Renal cortex interstitium (tissue), 11 donors: ENCODE results near the gene IGFBP4. TPM values are rescaled to one million over a fixed set of nuclear protein-coding genes. Genes with fewer than 3 reads are reported as not detected.

Source experiments
- DNase-seq, 11 donors: peaks; one replicate each; pipeline ENCODE4 v3.0.0-alpha.2; 2013; ENCODE audit warnings: low read depth in 9 of 11, low spot score in 4 of 11; ENCODE audit errors: extremely low read depth in 1 of 11
- polyA plus RNA-seq, 3 donors: library from polyadenylated mRNA; unstranded; fragments of 120-200 nt; gene quantifications; one replicate each; pipeline ENCODE4 v1.2.1, GENCODE V29; 2013; ENCODE audit not compliant: insufficient read length in 3 of 3

IGFBP4 gene
- polyA plus RNA-seq, 3 donors = 336 to 355 (median 341) TPM

- no peak for DNase-seq
Observed at GRCh38 chr17:40498281-40499084, 55.2 kb downstream of the IGFBP4 start.

DNA sequence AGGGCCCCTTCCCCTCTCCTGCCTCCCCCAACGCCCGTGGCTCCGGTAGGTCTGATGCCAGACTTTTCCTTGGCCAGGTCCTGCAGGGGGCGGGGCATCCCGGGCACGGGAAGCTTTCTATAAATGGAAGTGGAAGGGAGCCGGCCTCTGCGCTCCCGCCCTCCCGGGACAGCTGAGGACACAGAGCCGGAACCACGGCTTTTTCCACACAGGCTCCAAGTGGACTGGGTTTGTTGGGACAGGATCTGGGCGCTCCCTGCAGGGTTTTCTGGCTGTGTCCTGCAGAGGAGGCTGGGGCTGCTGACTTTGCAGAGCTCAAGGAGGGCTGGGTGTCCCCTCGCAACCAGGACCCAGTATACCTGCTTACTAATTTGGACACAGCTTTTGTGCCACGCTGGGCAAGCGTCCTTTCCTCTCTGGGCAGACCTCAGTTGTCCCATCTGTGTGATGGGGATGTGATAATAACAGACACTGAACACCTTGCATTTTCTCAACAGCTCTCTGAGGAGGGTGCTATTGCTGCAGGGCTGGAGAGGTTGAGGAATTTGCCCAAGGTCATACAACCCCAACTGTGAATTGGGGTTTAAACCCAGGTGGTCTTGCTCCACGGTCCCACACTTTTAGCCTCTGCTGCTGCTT, 56.4 kb downstream of the IGFBP4 start:
- peak in 3 of 11 donors; percentile 44 to 68 (median 64) for DNase-seq

DNA sequence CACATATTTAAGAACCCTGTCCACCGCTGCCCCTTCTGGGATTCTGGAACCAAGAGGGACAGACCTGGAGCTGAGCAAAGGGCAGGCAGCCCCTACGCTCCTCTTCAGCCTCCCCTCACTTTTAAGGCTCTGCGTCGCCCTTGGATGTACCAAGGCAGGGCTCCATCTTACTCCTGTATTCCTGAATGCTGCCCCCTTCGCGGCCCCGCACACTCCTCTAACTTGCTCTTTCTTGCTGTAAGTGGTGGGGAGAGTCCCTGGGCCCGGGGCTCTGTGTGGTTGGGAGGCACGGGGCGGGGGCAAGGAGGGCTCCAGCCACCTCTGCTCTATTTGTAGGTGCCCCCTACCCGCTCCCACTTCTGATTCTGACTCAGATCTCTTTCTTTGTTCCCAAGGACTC, 56.9 kb downstream of the IGFBP4 start:
- no peak for DNase-seq

DNA sequence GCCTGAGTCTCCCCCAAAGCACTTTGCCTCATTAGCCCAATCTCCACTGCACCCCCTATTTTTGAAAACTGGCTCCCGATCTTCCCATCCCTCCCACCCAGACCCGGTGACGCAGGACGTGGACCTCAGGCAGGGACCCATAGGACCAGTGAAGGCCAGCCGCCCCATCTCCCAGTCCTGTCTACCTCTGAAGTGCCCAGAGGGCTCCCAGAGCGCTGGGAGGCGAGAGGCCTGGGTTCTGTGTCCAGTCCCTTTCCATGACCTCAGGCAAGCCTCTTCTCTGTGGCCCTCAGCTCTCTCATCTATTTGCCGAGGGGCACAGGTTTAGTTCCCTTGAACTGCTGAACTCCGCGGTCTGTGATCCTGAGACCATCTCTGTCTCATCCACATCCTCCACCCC, 57.5 kb downstream of the IGFBP4 start:
- no peak for DNase-seq

- no peak for DNase-seq
Observed at GRCh38 chr17:40501499-40501911, 58.3 kb downstream of the IGFBP4 start, which contains the start of gene TNS4. TSS of gene TNS4 (minus strand) at chr17:40501623. CDS start at chr17:40496425, 5,198 bp downstream.

DNA sequence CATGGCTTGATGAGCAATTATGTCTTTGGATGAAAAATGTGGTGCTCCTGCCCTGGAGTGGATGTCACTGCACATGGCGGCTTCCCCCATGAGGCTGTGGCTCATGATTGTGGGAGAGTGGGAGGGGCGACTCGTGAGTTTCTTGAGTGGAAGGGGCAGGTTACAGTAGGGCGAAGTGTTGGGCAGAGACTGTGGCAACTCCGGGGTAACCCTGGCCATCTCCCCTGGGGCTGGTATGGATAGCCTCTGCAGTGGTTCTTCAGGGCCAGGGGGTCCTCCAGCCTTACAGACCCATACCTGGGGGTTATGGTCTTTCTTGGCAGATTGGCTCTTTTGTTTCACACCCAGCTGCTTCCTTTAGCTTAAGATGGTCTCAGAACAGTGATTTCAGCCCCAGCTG, 59.5 kb downstream of the IGFBP4 start:
- no peak for DNase-seq

DNA sequence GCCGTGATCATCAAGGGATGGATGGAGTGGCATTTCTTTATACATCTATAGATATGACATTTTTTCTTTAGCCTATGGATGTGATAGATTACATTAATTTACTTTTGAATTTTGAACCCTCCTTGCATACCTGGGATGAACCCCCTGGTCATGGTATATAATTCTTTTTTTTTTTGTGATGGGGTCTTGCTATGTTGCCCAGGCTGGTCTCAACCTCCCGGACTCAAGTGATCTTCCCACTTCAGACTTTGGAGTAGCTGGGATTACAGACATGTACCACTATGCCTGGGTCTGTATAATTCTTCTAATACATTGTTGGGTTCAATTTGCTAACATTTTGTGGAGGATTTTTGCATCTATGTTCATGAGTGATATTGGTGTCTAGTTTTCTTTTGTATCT, 59.9 kb downstream of the IGFBP4 start:
- DNase-seq = no peak

DNA sequence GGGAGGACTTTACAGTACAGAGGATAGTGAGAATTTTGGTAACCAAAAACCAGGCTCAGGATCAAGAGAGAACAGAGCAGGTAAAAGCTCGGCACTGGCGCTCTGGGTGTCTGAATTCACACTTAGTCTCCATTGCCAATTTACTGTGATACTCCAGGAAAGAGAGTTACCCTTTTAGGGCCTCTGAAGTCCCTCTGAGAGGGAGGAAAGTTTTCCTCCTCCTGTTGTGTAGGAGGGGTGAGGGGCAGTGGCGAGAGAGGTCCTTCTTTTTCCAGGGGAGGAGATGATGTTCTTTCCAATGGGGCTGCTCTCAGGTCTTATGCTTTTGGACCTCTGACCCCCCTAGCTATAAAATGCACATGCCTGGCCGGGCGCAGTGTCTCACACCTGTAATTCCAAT, 63.5 kb downstream of the IGFBP4 start:
- peak in 1 of 11 donors; percentile 15 for DNase-seq

Other genes with a start within 250 kb of the IGFBP4 start
- gene WIPF2, start 224.1 kb upstream of the IGFBP4 start, polyA plus RNA-seq = 10 to 100 TPM; 27.4 to 35.9 (median 28.7) TPM
- gene CDC6, start 155.6 kb upstream of the IGFBP4 start, polyA plus RNA-seq = 10 to 100 TPM; 17.1 to 27.8 (median 25.1) TPM
- gene RARA, start 134.3 kb upstream of the IGFBP4 start, polyA plus RNA-seq = 10 to 100 TPM; 37.9 to 41.5 (median 41.0) TPM
- under 1 TPM in 1 of 3 donors, not detected in 2; 0.32 TPM for gene GJD3, start 78.7 kb upstream of the IGFBP4 start, polyA plus RNA-seq
- gene TOP2A, start 25.6 kb upstream of the IGFBP4 start, polyA plus RNA-seq = 100 to 1,000 TPM; 154 to 213 (median 186) TPM
- gene TNS4, start 58.2 kb downstream of the IGFBP4 start, polyA plus RNA-seq = under 1 TPM; 0.03 to 0.06 (median 0.03) TPM
- gene CCR7, start 122.0 kb downstream of the IGFBP4 start, polyA plus RNA-seq = under 1 TPM; 0.11 to 0.48 (median 0.33) TPM
- gene SMARCE1, start 204.4 kb downstream of the IGFBP4 start, polyA plus RNA-seq = 100 to 1,000 TPM; 236 to 258 (median 256) TPM
- gene KRT222, start 221.7 kb downstream of the IGFBP4 start, polyA plus RNA-seq = under 1 TPM; 0.06 to 0.21 (median 0.17) TPM